VCaP (cell line): ENCODE data around the gene GRIFIN.

Experiments used
- H3K27ac ChIP-seq: fragments of 450-650 bp; 2 replicates; pipeline ENCODE4 v1.5.1; 2017
- TF ChIP-seq, protein P1 (sequence below): fragments of 450-650 bp; conservative IDR thresholded peaks from 2 replicates; pipeline ENCODE4 v1.5.1; 2017; ENCODE audit warnings: mild to moderate bottlenecking, moderate library complexity

Gene GRIFIN

DNA sequence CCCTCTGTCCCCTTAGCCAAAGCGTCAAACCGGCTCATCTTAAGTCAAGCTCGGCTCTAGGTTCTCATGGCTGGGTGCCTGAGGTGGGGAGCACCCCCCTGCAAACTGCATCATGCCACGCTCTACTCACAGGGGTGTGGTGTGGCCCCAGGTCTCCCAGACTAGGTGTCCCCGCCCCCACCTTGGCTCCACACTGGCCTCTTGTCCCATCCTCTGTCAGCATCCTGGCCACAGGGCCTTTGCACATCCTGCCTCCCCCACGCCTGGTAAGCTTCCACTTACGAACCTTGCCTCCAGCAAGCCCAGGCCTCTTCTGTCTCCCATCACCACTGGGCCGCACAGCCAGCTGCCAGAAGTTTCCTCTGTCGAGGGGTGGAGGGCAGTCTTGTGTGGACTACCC lies 20.2 kb upstream of the GRIFIN start:
- TF ChIP-seq, protein P1, sequence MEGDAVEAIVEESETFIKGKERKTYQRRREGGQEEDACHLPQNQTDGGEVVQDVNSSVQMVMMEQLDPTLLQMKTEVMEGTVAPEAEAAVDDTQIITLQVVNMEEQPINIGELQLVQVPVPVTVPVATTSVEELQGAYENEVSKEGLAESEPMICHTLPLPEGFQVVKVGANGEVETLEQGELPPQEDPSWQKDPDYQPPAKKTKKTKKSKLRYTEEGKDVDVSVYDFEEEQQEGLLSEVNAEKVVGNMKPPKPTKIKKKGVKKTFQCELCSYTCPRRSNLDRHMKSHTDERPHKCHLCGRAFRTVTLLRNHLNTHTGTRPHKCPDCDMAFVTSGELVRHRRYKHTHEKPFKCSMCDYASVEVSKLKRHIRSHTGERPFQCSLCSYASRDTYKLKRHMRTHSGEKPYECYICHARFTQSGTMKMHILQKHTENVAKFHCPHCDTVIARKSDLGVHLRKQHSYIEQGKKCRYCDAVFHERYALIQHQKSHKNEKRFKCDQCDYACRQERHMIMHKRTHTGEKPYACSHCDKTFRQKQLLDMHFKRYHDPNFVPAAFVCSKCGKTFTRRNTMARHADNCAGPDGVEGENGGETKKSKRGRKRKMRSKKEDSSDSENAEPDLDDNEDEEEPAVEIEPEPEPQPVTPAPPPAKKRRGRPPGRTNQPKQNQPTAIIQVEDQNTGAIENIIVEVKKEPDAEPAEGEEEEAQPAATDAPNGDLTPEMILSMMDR = no peak
- no peak overlapping the region for H3K27ac ChIP-seq

DNA sequence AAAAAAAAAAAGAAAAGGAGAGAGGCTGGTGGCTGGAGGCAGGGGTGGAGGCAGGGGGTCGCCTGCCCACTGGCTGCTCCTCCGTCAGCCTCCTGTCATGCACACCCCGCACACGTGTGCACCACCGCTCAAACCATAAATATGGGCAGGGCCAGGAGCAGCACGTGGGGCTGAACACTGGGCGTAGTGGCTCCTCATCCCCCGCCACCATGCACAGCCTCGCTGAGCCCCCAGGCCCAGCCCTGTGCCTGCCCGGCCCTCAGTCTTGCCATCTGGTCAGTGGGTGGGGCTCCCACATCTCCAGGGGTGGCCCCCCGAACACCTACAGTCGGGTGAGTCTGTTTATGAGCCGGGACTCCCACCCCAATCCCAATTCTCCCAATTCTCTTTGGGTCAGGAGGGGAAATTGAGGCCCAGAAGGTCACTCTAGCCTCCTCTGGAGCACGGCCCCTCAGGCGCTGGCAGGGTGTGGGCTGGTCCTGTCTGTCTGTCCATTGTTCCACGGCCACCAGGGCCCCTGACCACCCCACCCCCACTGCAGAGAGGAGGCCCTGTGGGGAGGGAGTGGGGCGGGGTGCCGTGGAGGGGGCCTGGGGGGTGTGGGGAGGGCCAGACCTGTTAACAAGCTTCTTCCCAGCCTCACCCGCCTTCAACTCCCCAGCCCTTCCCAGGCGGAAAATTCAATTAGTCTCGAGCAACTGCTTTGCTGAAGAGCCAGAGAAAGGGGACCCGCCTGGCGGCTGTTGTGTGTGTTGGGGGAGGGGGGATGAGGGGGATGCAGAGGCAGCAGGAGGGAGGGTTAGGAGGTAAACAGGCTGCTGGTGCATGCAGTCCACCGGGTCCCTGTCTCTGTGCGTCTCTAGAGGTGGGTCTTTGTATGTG lies 19.5 kb upstream of the GRIFIN start:
- TF ChIP-seq, protein P1 = no peak
- no peak overlapping the region for H3K27ac ChIP-seq

DNA sequence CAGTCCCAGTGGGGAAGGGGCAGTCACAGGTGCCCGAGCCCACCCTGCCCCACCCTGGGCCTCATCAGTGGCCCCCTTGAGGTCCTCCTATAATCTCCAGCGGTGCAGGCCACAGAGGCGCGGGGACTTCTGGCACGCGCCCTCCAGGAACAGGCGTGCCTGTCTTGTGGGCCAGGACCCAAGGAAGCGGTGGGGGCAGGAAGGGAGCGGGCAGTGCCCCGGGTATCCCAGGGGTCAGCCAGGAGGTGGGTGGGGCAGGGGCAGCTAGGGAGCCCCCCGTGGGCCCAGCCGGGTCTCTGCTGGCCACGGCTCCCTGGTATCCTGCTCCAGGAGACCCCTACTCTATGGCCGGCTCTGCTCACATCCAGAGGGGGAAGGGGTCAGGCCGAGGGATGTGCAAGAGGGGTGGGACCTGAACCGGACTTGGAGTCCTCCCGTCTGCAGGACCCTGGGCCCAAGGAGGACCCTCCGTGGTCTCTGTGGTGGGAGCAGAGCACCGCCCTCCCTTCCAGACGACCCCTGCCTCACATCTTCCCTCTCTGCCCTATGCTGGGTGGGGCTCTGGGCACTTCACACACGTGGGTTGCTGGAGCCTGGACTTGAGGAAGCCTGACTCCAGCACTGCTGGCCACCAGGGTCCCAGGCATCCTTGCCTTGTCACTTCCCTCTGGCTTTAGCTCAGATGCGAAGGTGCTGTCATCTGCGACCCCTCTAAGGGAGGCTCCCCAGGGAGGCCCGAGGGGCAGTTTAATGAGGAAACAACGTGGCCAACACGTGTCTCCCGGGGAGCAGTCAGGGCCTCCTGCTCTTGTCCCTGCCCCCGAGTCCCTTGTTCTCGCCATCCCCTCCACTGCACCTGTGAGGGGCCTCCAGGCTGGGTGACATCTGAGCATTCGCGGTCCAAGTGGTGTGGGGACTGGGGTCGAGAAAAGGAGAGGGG lies 18.3 kb upstream of the GRIFIN start:
- H3K27ac ChIP-seq = no peak overlapping the region
- TF ChIP-seq, protein P1 = no peak

DNA sequence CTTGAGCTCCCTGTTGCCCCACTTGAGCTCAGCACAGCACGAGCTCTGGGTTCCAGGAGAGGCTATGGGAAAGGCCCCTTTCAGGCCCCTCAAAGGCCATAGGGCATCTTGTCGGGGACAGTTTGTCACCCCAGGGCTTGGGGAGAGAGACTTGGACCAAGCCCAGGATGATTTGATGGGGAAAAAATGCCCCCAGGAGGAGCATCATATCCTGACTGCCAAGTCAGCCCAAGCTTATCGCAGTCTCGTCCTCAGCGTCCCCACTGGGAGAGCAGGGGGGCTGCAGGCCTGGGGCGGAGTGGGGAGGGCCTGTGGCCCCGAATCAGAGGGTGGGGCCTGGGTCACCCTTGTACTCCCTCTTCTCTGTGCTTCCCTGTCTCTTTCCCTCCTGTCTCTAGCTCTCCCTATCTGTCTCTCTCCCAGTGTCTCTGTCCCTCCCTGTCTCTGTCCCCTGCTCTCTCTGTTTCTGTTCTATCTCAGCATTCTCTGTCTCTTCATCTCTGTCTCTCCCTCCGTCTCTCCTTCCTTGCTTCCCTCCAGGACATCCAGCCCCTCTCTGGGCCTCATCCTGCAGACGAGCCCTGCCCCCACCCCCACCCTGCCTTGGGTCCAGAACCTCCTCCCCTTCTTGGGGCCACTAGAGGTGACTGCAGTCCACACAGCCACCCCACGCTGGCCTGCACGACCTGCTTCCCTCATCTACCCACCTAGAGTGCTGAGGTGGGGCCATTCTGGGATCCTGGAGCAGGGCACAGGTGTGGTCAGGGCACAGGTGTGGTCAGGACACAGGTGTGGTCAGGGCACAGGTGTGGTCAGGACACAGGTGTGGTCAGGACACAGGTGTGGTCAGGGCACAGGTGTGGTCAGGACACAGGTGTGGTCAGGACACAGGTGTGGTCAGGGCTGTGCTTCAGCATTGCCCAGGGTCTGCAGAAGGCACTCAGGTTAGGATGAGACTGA lies 17.3 kb upstream of the GRIFIN start:
- no peak overlapping the region for H3K27ac ChIP-seq
- TF ChIP-seq, protein P1 = no peak

DNA sequence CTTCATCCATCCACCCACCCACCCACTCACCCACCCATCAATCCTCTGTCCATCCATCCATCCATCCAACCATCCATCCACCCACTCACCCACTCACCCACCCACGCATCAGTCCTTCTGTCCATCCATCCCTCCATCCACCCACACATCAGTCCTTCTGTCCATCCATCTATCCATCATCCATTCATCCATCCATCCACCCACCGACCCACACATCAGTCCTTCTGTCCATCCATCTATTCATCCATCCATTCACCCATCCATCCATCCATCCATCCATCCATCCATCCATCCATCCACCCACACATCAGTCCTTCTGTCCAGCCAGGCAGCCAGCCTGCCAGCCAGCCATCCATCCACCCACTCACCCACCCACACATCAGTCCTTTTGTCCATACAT lies 15.8 kb upstream of the GRIFIN start:
- no peak overlapping the region for H3K27ac ChIP-seq
- TF ChIP-seq, protein P1 = no peak

DNA sequence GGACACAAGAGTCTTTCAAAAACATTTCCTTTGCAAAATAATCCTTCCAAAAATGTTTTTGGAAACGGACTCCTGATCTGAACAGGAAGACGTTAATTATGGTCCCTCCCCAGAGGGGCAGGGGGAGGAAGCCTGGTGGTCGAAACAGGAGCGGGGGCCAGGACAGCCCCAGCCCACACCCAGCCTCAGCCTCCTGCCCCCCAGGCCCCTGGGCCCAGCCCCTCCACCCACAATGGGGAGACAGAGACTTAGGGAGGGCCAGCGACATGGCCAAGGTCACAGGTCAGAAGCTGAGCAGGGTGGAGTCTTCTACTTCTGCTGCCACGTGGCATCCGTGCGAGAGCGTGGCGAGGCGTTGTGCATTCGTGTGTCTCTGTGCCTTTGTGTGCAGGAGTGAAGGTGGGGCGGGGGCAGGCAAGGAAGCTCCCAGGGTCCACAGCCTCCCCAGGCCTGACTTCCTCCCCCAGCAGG lies 14.0 kb upstream of the GRIFIN start:
- H3K27ac ChIP-seq = no peak overlapping the region
- TF ChIP-seq, protein P1 = no peak
